ENCODE results near the gene RMND5B.

RMND5B gene

DNA sequence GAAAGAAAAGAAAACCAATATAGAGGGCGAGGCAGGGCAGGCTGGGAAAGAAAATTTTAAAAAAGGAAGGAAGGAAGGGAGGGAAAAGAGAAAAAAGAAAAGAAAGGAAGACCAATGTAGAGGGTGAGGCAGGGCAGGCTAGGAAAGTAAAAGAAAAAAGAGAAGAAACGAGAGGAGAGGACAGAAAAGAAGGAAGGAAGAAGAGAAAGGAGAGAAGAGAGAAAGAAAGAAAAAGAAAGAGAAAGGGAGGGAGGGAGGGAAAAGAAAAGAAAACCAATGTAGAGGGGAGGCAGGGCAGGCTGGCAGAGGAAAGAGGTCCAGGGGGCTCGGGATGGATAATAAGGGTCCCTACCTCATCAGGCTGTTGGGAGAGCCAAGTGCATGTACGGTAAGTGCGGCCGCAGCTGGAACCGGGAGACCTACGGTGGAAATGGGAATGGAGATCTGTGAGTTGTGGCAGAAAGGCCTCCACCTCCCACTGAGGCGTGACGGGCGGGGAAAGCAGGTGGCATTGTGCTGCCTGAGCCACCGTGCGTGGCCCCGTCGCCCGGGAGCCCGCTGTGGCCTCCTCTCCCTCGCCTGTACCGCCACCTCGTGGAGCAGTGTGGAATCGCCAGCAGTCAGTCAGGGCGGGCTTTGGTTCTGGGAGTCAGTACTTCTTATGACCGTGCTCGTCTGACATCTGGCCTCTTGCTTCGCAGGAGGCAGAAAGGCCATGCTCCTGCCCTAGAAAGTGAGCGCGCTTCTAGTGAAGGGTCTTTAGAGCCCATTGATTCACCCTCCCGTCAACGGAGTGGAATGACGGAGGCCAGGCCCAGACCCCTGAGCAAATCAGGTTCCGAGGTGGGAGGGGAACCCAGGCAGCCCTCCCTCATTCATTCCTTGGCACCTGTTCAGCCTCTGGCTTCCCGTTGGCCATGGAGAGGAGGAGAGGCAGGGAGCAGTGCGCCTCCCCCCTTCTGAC, 33.2 kb downstream of the RMND5B start:
- Histone ChIP-seq H2AFZ (ENCODE audit: low read depth) (peak overlapping the region; percentile 59), H3K4me3 (IDR thresholded peaks at IDR 0.05; ENCODE audit: insufficient read depth, low read depth, low read length) (no peak overlapping the region), H3K4me1 (ENCODE audit: low read depth, poor library complexity, severe bottlenecking) (no peaks in the 10 kb centered on the region), H4K20me1 (ENCODE audit: insufficient read depth) (no peaks in the 10 kb centered on the region), H3K36me3 (ENCODE audit: insufficient read depth) (no peaks in the 10 kb centered on the region), H3K27me3 (ENCODE audit: insufficient read depth, low read depth) (no peaks in the 10 kb centered on the region), H3K4me2 (peak overlapping the region; percentile 17; the same call in 1 of the 2 replicates), H3K27ac (no peak overlapping the region), H3K79me2 (ENCODE audit: insufficient read depth, low read depth) (no peaks in the 10 kb centered on the region), H3K9ac (no peak overlapping the region)
- TF ChIP-seq, protein P1, sequence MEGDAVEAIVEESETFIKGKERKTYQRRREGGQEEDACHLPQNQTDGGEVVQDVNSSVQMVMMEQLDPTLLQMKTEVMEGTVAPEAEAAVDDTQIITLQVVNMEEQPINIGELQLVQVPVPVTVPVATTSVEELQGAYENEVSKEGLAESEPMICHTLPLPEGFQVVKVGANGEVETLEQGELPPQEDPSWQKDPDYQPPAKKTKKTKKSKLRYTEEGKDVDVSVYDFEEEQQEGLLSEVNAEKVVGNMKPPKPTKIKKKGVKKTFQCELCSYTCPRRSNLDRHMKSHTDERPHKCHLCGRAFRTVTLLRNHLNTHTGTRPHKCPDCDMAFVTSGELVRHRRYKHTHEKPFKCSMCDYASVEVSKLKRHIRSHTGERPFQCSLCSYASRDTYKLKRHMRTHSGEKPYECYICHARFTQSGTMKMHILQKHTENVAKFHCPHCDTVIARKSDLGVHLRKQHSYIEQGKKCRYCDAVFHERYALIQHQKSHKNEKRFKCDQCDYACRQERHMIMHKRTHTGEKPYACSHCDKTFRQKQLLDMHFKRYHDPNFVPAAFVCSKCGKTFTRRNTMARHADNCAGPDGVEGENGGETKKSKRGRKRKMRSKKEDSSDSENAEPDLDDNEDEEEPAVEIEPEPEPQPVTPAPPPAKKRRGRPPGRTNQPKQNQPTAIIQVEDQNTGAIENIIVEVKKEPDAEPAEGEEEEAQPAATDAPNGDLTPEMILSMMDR (conservative IDR thresholded peaks at IDR 0.05; ENCODE audit: low read depth, low read length) = peak; percentile 81

DNA sequence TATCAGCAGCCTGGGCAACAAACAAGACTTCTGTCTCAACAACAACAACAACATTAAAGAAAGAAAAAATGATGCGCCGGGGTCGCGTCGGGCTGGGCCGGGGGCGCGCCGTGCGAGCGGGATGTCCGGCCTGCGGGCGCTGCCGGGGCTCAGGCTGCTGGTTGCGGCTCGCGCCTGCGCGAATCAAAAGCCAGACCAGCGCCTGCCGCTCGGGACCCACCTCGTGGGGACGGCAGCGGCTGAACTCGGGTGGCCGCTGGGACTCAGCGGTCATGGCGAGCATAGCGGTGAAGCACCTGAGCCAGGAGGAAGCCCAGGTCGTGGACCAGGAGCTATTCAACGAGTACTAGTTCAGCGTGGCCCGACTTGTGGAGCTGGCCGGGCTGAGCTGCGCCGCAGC, 34.8 kb downstream of the RMND5B start:
- H3K27me3 ChIP-seq (ENCODE audit: insufficient read depth, low read depth) = no peaks in the 10 kb centered on the region
- no peak overlapping the region for H3K4me3 ChIP-seq (IDR thresholded peaks at IDR 0.05; ENCODE audit: insufficient read depth, low read depth, low read length)
- no peak overlapping the region for H2AFZ ChIP-seq (ENCODE audit: low read depth)
- no peaks in the 10 kb centered on the region for H3K79me2 ChIP-seq (ENCODE audit: insufficient read depth, low read depth)
- no peak overlapping the region for H3K9ac ChIP-seq
- no peak overlapping the region for H3K27ac ChIP-seq
- no peaks in the 10 kb centered on the region for H3K4me1 ChIP-seq (ENCODE audit: low read depth, poor library complexity, severe bottlenecking)
- no peaks in the 10 kb centered on the region for H4K20me1 ChIP-seq (ENCODE audit: insufficient read depth)
- H3K36me3 ChIP-seq (ENCODE audit: insufficient read depth) = no peaks in the 10 kb centered on the region
- H3K4me2 ChIP-seq = no peak overlapping the region
- TF ChIP-seq, protein P1 (conservative IDR thresholded peaks at IDR 0.05; ENCODE audit: low read depth, low read length) = no peak

DNA sequence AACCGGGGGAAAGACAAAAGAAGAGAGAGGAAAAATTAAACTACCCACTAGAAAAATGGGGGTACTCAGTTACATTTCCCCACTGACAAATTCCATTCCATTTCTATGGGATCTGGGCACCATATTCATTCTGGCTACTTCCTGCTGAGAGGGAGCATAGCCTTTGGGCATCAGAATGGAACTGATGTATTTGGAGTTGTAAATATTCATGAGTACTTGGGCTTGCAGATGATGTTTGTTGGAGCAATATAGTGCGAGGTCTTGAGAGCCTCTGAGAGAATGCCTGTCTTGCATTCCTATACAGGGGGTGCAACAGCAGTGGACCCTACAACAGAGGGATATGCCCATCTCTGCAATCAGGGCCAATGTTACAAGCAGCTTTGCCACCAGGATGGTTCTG, 39.6 kb downstream of the RMND5B start:
- H3K36me3 ChIP-seq (ENCODE audit: insufficient read depth) = no peaks in the 10 kb centered on the region
- H3K9ac ChIP-seq = no peak overlapping the region
- no peak overlapping the region for H3K4me2 ChIP-seq
- no peaks in the 10 kb centered on the region for H3K4me1 ChIP-seq (ENCODE audit: low read depth, poor library complexity, severe bottlenecking)
- H4K20me1 ChIP-seq (ENCODE audit: insufficient read depth) = no peaks in the 10 kb centered on the region
- no peaks in the 10 kb centered on the region for H3K79me2 ChIP-seq (ENCODE audit: insufficient read depth, low read depth)
- no peak overlapping the region for H3K27ac ChIP-seq
- no peaks in the 10 kb centered on the region for H3K27me3 ChIP-seq (ENCODE audit: insufficient read depth, low read depth)
- H3K4me3 ChIP-seq (IDR thresholded peaks at IDR 0.05; ENCODE audit: insufficient read depth, low read depth, low read length) = no peak overlapping the region
- TF ChIP-seq, protein P1 (conservative IDR thresholded peaks at IDR 0.05; ENCODE audit: low read depth, low read length) = no peak
- H2AFZ ChIP-seq (ENCODE audit: low read depth) = no peak overlapping the region

DNA sequence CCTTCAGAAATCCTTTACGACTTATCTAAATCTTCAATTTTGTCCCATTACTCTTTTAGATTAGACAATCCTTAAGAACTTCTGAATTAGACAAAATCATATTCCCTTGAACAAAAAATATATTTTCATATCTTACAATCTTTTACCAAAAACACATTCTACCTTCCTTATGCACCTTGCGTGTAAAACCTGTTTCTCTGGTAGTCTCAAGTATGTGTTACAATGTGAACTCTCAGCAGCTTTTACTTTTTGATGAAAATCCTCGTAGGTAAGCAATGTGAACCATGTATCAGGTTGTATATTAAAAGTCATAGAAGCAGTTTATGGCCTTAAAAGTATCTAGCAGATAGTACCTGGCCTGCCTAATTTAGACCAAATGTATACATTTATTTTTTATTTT, 43.6 kb downstream of the RMND5B start:
- Histone ChIP-seq H3K27me3 (ENCODE audit: insufficient read depth, low read depth) (no peaks in the 10 kb centered on the region), H3K4me3 (IDR thresholded peaks at IDR 0.05; ENCODE audit: insufficient read depth, low read depth, low read length) (no peak overlapping the region), H3K79me2 (ENCODE audit: insufficient read depth, low read depth) (no peaks in the 10 kb centered on the region), H4K20me1 (ENCODE audit: insufficient read depth) (no peaks in the 10 kb centered on the region), H3K4me2 (no peak overlapping the region), H3K4me1 (ENCODE audit: low read depth, poor library complexity, severe bottlenecking) (no peaks in the 10 kb centered on the region), H3K9ac (no peak overlapping the region), H3K27ac (no peak overlapping the region), H2AFZ (ENCODE audit: low read depth) (no peak overlapping the region), H3K36me3 (ENCODE audit: insufficient read depth) (no peaks in the 10 kb centered on the region)
- TF ChIP-seq, protein P1 (conservative IDR thresholded peaks at IDR 0.05; ENCODE audit: low read depth, low read length) = no peak

All from KMS-11 (cell line).